K562 (cell line): ENCODE data around the gene AMN1. TPM values are rescaled to one million over a fixed set of nuclear protein-coding genes. Genes with fewer than 3 reads are reported as not detected.

ENCODE experiments used
- ATAC-seq: fragments of 200-7000 bp; cut with Tn5 transposase; 3 replicates; pipeline ENCODE4 v1.9.1; 2020; ENCODE audit warnings: moderate library complexity
- BruUV-seq: library from RNA; stranded (reverse); fragments of 400-500 nt; replicated peaks from 2 replicates; lab custom pipeline; 2021; lab: Mats Ljungman, UMichigan
- CTCF ChIA-PET: fragments of 300-600 bp; formaldehyde crosslinking; extraction: SDS; loops from one replicate; lab custom pipeline; 2021; ENCODE audit warnings: low intra/inter-chr PET ratio; lab: Yijun Ruan, JAX
- POLR2A ChIA-PET: fragments of 300-600, 350-650 bp; sonication (Branson Sonifier 250); formaldehyde crosslinking; extraction: SDS; loops from one replicate; lab custom pipeline; 2021; ENCODE audit warnings: antibody characterized with exemption, inconsistent platforms; lab: Yijun Ruan, JAX
- DNase-seq, 4 experiments: peaks; one replicate each; pipeline versions ENCODE4 v3.0.0 to v3.0.0-alpha.2; 2011 to 2018; ENCODE audit warnings: low spot score in 3 of 4, mixed read lengths in 3 of 4; ENCODE audit errors: extremely low read depth in 1 of 4
- FAIRE-seq: peaks from 2 replicates; lab custom pipeline; 2011; peaks lifted over from hg19 to GRCh38; lab: Jason Lieb, UNC
- H2AFZ ChIP-seq: 2 replicates; pipeline ENCODE4 v1.6.0; 2011; ENCODE audit warnings: low read depth, low read length, control low read depth, inconsistent platforms
- H3K27ac ChIP-seq: fragments of 200-600 bp; 3 replicates; pipeline ENCODE4 v1.8.0; 2011; ENCODE audit warnings: low read depth, mild to moderate bottlenecking, control low read depth, inconsistent platforms, low read length, moderate library complexity, mixed read lengths; ENCODE audit errors: extremely low read depth
- H3K27me3 ChIP-seq, 2 experiments: fragments of 300-600 bp in 1 of 2; 2 replicates in 1 of 2; 3 replicates in 1 of 2; pipeline versions ENCODE4 v1.6.0 to v1.8.0; 2011; ENCODE audit warnings: inconsistent platforms in 2 of 2, low read length in 2 of 2, mild to moderate bottlenecking in 1 of 2, mixed read lengths in 1 of 2, moderate library complexity in 1 of 2; ENCODE audit not compliant: control insufficient read depth in 2 of 2, insufficient read depth in 2 of 2
- H3K36me3 ChIP-seq: fragments of 300-600 bp; 3 replicates; pipeline ENCODE4 v1.8.0; 2011; ENCODE audit warnings: mild to moderate bottlenecking, low read length, inconsistent platforms; ENCODE audit not compliant: control insufficient read depth, insufficient read depth
- H3K4me1 ChIP-seq, 2 experiments: fragments of 200-600 bp in 1 of 2; replicated peaks in 1 of 2; 2 replicates in 1 of 2; 3 replicates in 1 of 2; pipeline versions ENCODE4 v1.5.1 to v1.8.0; 2011; ENCODE audit warnings: inconsistent platforms in 2 of 2, low read length in 2 of 2, mild to moderate bottlenecking in 1 of 2, mixed read lengths in 1 of 2, moderate library complexity in 1 of 2; ENCODE audit not compliant: control insufficient read depth in 2 of 2, insufficient read depth in 2 of 2
- H3K4me2 ChIP-seq: 2 replicates; pipeline ENCODE4 v1.6.1; 2011; ENCODE audit warnings: low read length, control low read depth, inconsistent platforms, mixed read lengths; ENCODE audit not compliant: insufficient read depth
- H3K4me3 ChIP-seq: fragments of 200-600 bp; sonication (generic), shearing (Covaris generic); 2 replicates; pipeline ENCODE4 v1.5.1; 2016; ENCODE audit warnings: control low read depth, inconsistent platforms
- H3K79me2 ChIP-seq: fragments of 200-600 bp; 3 replicates; pipeline ENCODE4 v1.8.0; 2011; ENCODE audit warnings: low read length, inconsistent platforms; ENCODE audit not compliant: control insufficient read depth, insufficient read depth
- H3K9ac ChIP-seq, 2 experiments: 2 replicates each; pipeline versions ENCODE4 v1.6.0 to v1.6.1; 2011; ENCODE audit warnings: low read depth in 2 of 2, low read length in 2 of 2, control low read depth in 1 of 2, inconsistent platforms in 1 of 2, mild to moderate bottlenecking in 1 of 2, mixed read lengths in 1 of 2; ENCODE audit not compliant: insufficient read depth in 1 of 2
- H3K9me1 ChIP-seq: one replicate; pipeline ENCODE4 v1.6.0; 2011; ENCODE audit warnings: inconsistent platforms, mild to moderate bottlenecking, low read length, moderate library complexity; ENCODE audit not compliant: control insufficient read depth, insufficient read depth
- H3K9me3 ChIP-seq: replicated peaks from 2 replicates; pipeline ENCODE4 v1.5.1; 2011; ENCODE audit warnings: low read depth, low read length, inconsistent platforms; ENCODE audit not compliant: control insufficient read depth, insufficient read depth
- H4K20me1 ChIP-seq: replicated peaks from 2 replicates; pipeline ENCODE4 v1.6.1; 2011; ENCODE audit warnings: low read length, inconsistent platforms, mixed read lengths; ENCODE audit not compliant: control insufficient read depth, insufficient read depth
- ARID1B ChIP-seq: fragments of 450-650 bp; IDR thresholded peaks from 2 replicates; pipeline ENCODE4 v1.6.1; 2016; ENCODE audit warnings: antibody characterized with exemption, mild to moderate bottlenecking, inconsistent platforms
- CREB1 ChIP-seq, 2 experiments: sonication (generic) in 1 of 2; formaldehyde crosslinking in 1 of 2; IDR thresholded peaks; 2 replicates each; pipeline versions ENCODE4 v1.6.1 to v1.8.0; 2012 to 2022; ENCODE audit warnings: inconsistent platforms in 1 of 2, mild to moderate bottlenecking in 1 of 2, missing genetic modification reagents in 1 of 2, moderate library complexity in 1 of 2
- FOXJ2 ChIP-seq: fragments of 200-800 bp; sonication (Bioruptor generic); IDR thresholded peaks from 2 replicates; pipeline ENCODE4 v1.6.1; 2016; ENCODE audit warnings: missing genetic modification characterization, missing compliant biosample characterization
- HEY1 ChIP-seq: fragments of 250-450 bp; sonication (Bioruptor Pico); IDR thresholded peaks from 2 replicates; pipeline ENCODE4 v1.5.0; 2020; ENCODE audit warnings: mild to moderate bottlenecking, moderate library complexity, borderline replicate concordance
- KAT8 ChIP-seq: fragments of 450-650 bp; IDR thresholded peaks from 2 replicates; pipeline ENCODE4 v1.6.1; 2016; ENCODE audit warnings: low read depth, mild to moderate bottlenecking
- MEIS2 ChIP-seq: fragments of 450-650 bp; IDR thresholded peaks from 2 replicates; pipeline ENCODE4 v1.6.1; 2014; ENCODE audit warnings: mild to moderate bottlenecking; ENCODE audit not compliant: partially characterized antibody
- RHOXF2B ChIP-seq: fragments of 250-450 bp; sonication (Bioruptor Pico); conservative IDR thresholded peaks from 2 replicates; pipeline ENCODE4 v1.5.1; 2021
- TCF7L2 ChIP-seq: fragments of 150-350 bp; IDR thresholded peaks from 2 replicates; pipeline ENCODE4 v1.6.1; 2016; ENCODE audit warnings: low read depth, mild to moderate bottlenecking, low read length, moderate library complexity
- ZBTB11 ChIP-seq, 3 experiments: fragments of 200-800 bp in 1 of 3; fragments of 250-450 bp in 1 of 3; fragments of 450-650 bp in 1 of 3; sonication (Bioruptor Pico) in 1 of 3; sonication (Bioruptor generic) in 1 of 3; formaldehyde crosslinking in 1 of 3; IDR thresholded peaks; 2 replicates each; pipeline versions ENCODE4 v1.6.1 to v1.8.0; 2016 to 2022; ENCODE audit warnings: mild to moderate bottlenecking in 2 of 3, missing genetic modification characterization in 2 of 3, missing compliant biosample characterization in 1 of 3, moderate library complexity in 1 of 3
- ZNF384 ChIP-seq: IDR thresholded peaks from 2 replicates; pipeline ENCODE4 v1.6.1; 2012; ENCODE audit warnings: low read depth, low read length, improper control_type of control experiment
- ZNF644 ChIP-seq: fragments of 200-800 bp; sonication (Bioruptor generic); IDR thresholded peaks from 2 replicates; pipeline ENCODE4 v1.6.1; 2016; ENCODE audit warnings: low read depth, missing genetic modification characterization, missing compliant biosample characterization
- in situ Hi-C: fragments of 300-500 bp; cut with MboI; formaldehyde crosslinking; loops from 4 replicates; pipeline ENCODE4 v1.15.0; 2018; ENCODE audit warnings: inconsistent platforms, mixed read lengths
- intact Hi-C: fragments of 100-400 bp; cut with micrococcal nuclease; formaldehyde crosslinking; loops from 2 replicates; pipeline ENCODE4 v1.14.2; 2022
- polyA plus RNA-seq, 8 experiments: library from polyadenylated mRNA; depleted of rRNA in 4 of 8; stranded (reverse) in 5 of 8; unstranded in 3 of 8; fragments of >200 nt; fragmentation: Nextera tagmentation in 2 of 8; fragmentation: Illumina TruSeq in 1 of 8; extraction: Ambion mirVana in 2 of 8; extraction: Trizol in 1 of 8; gene quantifications; 2 replicates each; pipeline versions ENCODE4 v1.2.1 to v1.2.3, GENCODE V29; 2011 to 2014; ENCODE audit warnings: inconsistent platforms in 1 of 8, missing spikeins in 1 of 8
- total RNA-seq, 7 experiments: library from RNA; depleted of rRNA in 6 of 7; stranded (reverse); fragments of >200 nt in 6 of 7; fragmentation: Illumina TruSeq in 2 of 7; extraction: Trizol in 2 of 7; gene quantifications; 2 replicates each; pipeline versions ENCODE4 v1.2.1 to v1.2.3, GENCODE V29; 2011 to 2021; ENCODE audit warnings: low replicate concordance in 1 of 7
- TF ChIP-seq, protein P1 (sequence below), 2 experiments: fragments of 450-650 bp; conservative IDR thresholded peaks; 2 replicates each; pipeline ENCODE4 v1.6.1; 2017; ENCODE audit warnings: mild to moderate bottlenecking in 2 of 2, moderate library complexity in 2 of 2
- TF ChIP-seq, protein P2 (sequence below): fragments of 250-450 bp; sonication (Bioruptor Pico); IDR thresholded peaks from 2 replicates; pipeline ENCODE4 v1.5.0; 2021; ENCODE audit warnings: mild to moderate bottlenecking, moderate library complexity

The AMN1 gene
- total and polyA plus RNA-seq, 9 of the 15 experiments (the other 6 are each of a cell fraction or from before 2014, with no cell fraction given), result 5.2 to 27.6 (median 13.0) TPM

- Histone ChIP-seq H3K9me1 (no peaks in the 10 kb centered on the region), H3K9ac (no peak overlapping the region), H3K4me2 (no peak overlapping the region), H3K4me3 (no peak overlapping the region), H3K79me2 (no peaks in the 10 kb centered on the region), H4K20me1 (no peaks in the 10 kb centered on the region), H3K9me3 (no peaks in the 10 kb centered on the region), H3K27ac (peak overlapping the region; percentile 67), H3K27me3 (no peaks in the 10 kb centered on the region), H3K4me1 (peaks cover 11 to 54% of the 10 kb centered on the region in 2 experiments; a peak in 4 of 5 replicates), H2AFZ (no peak overlapping the region), H3K36me3 (no peaks in the 10 kb centered on the region)
- peak; percentile 80 for FAIRE-seq
- intact Hi-C loops, result no loop called here
- in situ Hi-C loops, result no loop called here
- ChIA-PET POLR2A (interaction anchor here (0.6 to 2.4 kb wide), 5 partner anchors 8 to 758 kb away, joined by 3 to 9 read pairs (median 3); partner anchors contain the start of gene AMN1), CTCF (no interaction called here)
- ATAC-seq, result peak; percentile 77
- DNase-seq, result peak in 1 of 4 experiments; percentile 85
- BruUV-seq, result no TSS peak
- TF ChIP-seq, protein P1, sequence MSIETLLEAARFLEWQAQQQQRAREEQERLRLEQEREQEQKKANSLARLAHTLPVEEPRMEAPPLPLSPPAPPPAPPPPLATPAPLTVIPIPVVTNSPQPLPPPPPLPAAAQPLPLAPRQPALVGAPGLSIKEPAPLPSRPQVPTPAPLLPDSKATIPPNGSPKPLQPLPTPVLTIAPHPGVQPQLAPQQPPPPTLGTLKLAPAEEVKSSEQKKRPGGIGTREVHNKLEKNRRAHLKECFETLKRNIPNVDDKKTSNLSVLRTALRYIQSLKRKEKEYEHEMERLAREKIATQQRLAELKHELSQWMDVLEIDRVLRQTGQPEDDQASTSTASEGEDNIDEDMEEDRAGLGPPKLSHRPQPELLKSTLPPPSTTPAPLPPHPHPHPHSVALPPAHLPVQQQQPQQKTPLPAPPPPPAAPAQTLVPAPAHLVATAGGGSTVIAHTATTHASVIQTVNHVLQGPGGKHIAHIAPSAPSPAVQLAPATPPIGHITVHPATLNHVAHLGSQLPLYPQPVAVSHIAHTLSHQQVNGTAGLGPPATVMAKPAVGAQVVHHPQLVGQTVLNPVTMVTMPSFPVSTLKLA (conservative IDR thresholded peaks at IDR 0.05), result peak in 1 of 2 experiments; percentile 35; a peak in 1 of 4 replicates
- TF ChIP-seq, protein P2, sequence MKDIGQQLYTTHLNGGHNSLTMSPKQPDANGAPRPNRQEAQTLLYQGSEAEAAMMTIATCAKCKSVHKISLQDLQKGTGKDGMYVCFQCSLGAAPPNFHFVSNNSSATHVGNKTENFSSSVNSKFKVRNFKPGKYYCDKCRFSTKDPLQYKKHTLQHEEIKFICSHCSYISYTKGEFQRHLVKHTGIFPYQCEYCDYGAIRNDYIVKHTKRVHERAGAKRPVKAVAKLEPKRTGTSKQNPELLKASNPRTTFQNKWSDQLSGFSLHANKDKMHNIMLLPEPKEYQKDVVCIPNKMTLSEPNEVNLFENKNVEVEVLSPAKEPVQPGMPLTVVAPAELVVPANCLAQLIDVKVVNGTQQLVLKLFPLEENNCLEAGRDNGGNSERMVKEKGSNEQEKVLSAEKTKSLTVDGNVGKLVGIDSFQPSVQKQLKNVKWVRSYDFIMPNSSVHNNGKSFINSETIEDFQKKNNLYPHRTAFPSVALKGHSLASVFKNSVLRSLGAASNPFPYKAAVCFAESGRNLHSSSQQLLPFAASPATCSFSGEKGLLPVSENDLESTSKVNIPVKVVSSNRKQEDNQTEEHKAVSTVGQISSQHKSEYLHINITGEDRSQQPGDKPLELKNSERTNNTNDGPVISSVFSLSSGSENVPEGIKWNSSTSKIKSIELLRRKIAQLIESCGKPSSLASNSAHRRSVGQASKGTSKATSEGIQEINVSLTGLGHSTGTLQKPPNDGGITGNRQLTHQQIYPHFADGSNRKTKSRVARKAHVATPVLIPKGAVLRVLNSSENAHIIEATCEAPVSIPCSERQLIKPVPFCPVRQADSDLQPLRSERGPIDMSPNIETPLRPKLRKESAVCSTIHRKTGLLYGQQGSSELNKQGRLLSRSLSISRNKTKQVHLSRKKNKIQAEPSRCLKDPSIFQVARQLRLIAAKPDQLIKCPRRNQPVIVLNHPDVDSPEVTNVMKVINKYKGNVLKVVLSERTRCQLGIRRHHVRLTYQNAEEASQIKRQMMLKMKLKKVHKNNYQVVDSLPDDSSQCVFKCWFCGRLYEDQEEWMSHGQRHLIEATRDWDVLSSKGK (CRISPR knock-in tag), result no peak
- TF ChIP-seq ZNF384 (peak; percentile 95), ZBTB11 (CRISPR knock-in tag; IDR thresholded peaks at IDR 0.05) (0 out of 6 replicates have a peak, but pooled peaks of 1 of the 3 experiments have one; percentile 17), RHOXF2B (CRISPR knock-in tag) (no peak), ARID1B (peak; percentile 41; the same call in 1 of the 2 replicates), TCF7L2 (no peak), FOXJ2 (tag) (peak; percentile 99), MEIS2 (peak; percentile 97), ZNF644 (tag) (no peak), HEY1 (CRISPR knock-in tag) (no peak), KAT8 (no peak), CREB1 (IDR thresholded peaks at IDR 0.05) (no peak), CREB1 (CRISPR knock-in tag; IDR thresholded peaks at IDR 0.05) (no peak)
Observed at GRCh38 chr12:31736472-31736871, 7.7 kb upstream of the AMN1 start.
